GM19043 (cell line): ENCODE data around the gene LRP1B.
A peak's percentile ranks its signal among the peaks of the same experiment; 100 is the strongest.

Experiments used
- ATAC-seq: cut with Tn5 transposase; IDR thresholded peaks from one replicate; pipeline ENCODE4 v1.9.1; 2021; ENCODE audit warnings: low read depth; ENCODE audit not compliant: unreplicated experiment

The LRP1B gene

DNA sequence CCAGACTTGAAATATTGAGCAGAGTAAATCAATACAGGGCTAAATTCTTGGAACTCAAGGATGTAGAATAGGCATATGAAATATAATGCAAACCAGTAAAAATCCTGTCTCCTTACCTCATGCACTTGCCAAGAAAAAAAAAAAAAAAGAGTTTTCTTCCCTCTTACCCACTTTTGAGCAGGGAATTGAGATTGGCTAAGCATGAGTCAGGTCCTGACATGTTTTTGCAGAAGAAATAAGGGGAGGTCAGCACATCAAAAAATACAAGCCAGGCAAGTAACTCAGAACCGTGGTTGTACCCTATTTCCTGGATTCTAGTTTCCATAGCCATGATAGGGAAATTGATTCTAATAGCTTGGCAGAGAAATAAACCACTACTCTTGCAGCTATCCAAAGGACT is 1526.7 kb downstream of the LRP1B start:
- ATAC-seq = no peak

DNA sequence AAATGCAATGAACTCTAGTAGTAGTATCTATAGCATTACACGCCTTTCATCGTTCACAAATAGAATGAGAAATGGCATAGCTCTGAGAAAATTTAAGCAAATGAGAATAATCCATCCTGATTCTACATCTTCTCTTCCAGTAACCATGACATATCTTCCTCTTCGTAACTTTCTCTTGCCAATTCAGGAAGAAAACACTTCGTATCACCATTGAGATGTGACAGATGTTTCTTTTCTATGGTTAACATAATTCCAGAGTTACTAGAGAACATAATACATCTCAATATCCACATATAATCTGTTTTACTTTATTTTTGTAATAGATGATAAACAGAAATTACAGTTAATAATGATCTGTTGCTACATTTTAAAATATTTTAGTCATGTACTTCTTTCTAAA is 1527.4 kb downstream of the LRP1B start:
- no peak for ATAC-seq

DNA sequence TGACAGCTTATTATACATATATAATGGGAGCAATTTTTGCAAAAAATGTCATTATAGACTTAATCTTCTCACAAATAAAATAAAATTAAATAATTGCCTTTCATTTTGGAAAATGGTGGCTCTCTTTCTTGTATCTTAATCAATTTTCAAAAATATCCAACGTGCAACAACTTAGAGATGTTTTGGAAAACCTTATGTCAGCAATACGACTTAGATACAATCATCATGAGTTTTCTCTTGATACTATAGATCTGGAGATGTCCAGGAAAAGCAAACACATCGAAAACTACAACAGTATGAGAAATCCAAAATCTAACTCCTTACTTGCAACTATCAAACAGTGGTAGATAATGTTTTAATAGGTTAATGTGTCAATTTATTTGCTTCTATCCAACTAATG is 1529.0 kb downstream of the LRP1B start:
- ATAC-seq = no peak

DNA sequence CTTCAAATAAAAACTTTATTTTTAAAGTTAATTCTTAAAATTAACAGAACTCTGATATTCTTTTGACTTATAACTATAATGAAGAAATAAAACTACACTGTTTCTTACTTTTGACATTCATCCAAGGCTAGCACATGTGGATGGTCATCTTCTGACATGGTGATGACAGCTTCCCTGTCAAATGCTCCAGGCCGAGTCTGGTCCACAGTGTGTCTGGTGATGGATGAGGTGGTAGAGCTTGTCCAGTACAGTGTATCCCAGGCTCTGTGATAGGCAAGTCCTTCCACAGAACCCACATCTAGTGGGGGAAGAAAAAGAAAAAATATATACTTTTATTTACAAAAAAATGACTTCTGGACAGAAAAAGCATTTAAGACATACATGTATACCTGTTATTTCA is 1529.5 kb downstream of the LRP1B start:
- ATAC-seq = no peak

DNA sequence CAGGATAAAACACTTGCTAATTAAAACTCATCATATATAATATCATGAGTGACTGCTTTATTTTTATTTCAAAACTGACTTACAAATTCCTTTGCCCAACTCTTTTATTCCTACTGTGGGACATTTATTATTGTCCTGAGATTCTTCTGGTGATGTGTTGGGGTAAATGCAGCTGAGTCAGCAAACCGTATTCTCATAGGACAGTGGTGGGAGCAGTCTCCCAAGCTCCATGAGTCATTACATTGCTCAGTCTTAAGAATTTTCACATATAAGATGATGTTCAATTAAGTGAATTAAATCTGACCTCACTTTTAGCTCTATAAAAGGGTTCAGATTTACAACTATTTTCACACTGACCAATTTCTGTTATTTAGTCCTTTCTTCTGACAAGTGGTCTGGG is 1530.7 kb downstream of the LRP1B start:
- ATAC-seq = no peak

DNA sequence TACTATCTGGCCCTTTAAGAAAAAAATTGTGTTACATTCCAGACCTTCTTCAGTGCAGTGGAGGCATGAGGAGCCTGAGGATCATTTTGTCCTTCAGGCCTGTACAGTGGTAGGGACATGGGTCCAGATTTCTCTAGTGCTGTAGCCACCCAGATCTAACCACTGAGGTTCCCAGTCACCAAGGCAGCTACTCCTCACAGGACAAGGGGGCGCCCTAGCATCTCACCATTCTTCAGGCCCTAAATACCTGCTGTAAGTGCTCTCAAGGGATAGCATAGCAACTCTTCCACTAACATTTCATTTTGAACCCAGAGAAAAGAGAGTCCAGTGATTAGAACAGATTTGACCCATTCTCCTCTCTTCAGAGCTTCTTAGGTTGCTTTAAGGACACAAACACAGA is 1533.0 kb downstream of the LRP1B start:
- no peak for ATAC-seq

DNA sequence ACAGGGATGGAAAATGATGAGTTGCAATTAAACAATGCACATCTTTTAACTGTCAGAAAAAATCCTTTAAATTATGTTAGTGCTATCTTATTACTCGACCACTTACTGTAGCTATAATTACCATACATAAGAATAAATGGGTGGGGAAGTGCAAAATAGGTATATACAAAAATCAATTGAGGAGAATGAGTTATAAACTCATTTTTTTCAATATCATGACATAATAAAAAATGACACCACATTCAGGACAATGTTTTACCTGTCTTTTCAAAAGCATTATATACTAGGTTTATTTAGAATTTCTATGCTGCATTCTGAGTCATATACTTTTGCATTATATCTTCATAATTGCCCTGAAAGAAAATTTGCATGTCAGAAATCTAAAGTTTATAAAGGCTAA is 1533.6 kb downstream of the LRP1B start:
- ATAC-seq = no peak

DNA sequence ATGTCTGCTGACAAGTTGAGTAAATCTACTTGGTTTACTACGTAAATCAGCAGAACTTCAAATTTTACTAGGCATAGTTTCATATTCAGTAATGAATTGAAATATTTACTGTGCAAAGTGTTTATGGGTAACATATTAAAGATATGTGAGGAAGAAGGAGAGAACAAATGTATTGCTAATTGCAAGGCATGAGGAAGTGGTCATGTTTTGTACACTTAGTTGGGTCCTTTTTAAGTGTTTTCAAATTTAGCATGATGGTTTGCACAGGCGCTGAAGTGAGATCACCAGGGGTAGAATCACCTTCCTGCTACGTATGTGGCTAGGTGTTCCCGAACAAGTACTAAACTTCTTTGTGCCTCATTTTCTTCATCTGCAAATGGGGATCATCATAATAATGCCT is 1534.4 kb downstream of the LRP1B start:
- ATAC-seq = no peak

DNA sequence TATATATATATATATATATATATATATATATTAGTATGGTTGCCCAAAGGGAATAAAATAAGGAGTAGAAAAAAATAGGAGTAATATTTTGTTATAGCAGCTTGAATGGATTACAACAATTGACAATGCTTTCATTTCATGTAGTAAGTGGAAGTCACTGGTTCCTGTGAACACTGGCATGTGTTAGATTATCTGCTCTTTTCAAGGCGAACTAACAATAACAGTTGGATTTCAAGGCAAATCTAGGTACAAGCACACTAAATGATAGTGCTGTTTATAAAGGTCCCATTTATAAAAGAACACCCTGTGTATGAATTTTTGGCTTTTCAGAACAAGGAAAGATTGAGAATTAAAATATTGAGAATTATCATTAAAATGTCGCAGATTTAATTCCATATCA is 1535.7 kb downstream of the LRP1B start:
- ATAC-seq = no peak

DNA sequence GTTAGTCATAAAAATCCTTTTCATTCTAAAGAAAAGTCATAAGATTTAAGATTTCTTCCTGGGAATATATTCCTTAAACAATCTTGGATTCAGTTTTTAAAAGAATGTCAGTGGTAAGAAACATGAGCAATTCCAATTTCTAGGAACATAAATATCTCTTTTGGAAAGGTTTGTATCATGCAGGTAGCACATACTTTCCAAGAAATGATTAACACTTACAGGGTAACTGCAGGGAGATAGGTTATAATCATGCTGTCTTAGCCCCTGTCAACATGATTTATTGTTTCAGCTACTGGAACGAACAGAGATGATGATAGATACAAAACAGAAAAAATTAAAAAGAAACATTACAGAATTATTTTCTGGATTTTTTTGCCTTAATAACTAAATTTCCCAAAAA is 1537.7 kb downstream of the LRP1B start:
- ATAC-seq = no peak

DNA sequence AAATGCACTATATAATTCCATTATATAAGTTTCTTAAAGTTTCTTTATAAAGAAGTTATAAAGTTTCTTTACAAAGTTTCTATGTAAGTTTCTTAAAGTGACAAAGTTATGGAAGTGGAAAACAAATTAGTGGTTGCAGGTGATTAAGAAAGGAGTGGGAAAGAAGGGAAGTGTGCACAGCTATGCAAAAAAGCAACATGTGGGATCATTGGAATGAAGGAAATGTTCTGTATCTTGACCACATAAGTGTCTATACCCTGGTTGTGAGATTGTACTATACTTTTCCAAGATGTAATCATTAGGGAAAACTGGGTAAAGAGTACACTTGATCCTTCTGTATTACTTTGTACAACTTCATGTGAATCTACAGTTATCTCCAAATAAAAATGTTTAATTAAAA is 1541.1 kb downstream of the LRP1B start:
- ATAC-seq = no peak

DNA sequence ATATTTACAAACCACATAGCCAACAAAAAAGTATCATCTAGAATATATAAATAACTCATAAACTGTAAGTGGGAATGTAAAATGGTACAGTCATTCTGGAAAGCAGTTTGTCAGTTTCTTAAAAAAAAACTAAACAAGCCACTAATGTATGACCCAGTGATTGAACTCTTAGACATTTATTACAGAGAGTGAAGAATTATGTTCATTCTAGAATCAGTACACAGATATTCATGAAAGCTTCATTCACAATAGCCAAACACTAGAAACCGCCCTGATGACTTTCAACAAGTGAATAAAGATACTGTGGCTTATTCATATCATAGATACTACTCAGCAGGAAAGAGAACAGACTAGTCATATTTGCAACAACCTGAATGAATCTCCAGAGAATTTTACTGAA is 1541.5 kb downstream of the LRP1B start:
- ATAC-seq = no peak

DNA sequence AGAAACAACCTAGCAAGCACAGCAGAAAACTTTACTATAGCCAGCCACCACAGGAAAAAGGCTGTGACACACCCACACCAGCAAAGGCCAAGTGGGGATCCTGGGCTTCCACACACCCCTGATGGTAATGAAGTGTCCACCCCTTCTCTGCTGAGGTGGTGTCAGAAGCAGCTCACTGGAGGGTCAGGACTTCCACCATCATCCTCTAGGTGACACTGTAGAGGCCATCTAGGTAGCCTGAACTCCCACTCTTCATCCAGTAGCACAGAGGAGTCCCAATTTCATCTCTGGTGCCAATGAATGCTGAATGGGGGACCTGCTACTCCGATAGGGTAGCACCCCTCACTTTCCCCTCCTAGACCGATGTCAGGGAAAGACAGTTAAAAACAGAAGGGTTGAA is 1544.4 kb downstream of the LRP1B start:
- ATAC-seq = peak; percentile 94

DNA sequence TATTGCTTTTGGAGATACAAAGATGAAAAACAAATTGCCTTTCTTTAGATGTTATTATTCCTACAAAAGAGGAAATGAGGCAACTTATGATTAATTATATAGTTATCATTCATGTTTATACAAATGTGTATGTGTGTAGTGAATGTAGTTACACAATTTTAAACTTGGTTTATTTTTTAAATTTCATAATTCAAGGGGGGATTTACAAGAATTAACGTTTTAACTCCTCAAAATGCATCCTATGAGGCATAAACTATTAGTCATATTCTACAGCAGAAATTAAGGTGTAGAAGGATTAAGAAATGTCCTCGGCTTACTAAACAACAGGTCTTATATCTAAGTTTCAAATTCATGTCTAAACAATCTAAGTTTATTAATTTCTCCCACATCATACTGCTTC is 1545.8 kb downstream of the LRP1B start:
- no peak for ATAC-seq

DNA sequence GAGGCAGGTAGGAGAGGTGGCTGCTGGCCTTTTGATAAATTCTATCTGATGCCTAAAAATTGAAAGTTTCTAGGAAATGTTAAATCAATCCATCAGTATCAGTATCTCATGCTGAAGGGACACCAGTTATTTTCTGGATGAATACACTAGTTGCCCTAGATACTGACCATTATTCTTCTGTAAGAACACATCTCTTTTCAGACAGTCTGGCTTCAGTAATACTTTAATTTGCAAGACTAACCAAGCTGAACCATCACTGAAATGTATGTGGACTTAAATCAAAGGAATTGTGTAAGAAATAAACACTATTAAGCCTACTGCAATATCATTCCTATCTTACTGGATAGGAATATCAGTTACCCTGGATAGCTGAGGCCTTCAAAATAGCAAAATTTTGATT is 1546.3 kb downstream of the LRP1B start:
- no peak for ATAC-seq

DNA sequence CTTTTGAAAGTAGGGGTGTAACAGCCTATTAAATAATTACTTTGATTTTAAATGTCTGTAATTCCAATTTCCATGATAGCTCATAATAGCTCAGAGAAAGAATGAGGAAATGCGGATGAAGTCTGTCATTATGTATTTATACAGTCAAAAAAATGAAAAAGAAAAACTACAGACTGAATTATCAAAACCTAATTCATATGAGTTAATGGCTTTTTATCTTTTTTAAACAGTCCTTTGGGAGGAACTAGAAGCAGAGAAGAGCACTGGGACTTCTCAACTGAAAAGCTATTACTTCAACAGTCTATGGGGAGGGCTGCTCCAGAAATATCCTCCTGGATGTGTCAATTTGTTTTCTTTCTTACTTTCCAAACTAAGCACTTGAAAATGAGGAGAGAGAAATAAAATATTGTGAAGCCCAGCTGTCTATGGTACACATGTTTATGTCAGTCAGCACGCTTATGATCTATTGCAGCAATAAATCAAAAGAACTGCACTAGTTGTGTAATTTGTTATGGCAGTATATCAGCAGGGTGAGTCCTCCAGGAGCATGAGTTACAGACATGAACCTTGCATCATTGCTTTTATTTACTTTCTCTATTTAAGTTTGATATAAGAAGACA is 1550.2 kb downstream of the LRP1B start:
- no peak for ATAC-seq

DNA sequence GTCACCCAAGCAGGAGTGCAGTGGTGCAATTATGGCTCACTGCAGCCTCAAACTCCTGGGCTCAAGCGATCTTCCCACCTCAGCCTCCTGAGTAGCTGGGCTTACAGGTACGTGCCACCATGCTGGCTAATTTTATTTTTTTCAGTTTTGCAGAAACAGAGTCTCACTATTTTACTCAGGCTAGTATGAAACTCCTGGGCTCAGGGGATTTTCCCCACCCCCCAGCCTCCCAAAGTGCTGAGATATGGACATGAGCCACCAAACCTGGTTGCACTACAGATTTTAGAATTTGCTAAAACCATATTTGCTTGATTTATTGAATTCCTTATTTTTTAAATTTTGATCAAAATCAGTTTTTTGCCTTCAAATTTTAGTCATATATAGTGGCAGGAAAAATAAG is 1553.4 kb downstream of the LRP1B start:
- ATAC-seq = no peak

DNA sequence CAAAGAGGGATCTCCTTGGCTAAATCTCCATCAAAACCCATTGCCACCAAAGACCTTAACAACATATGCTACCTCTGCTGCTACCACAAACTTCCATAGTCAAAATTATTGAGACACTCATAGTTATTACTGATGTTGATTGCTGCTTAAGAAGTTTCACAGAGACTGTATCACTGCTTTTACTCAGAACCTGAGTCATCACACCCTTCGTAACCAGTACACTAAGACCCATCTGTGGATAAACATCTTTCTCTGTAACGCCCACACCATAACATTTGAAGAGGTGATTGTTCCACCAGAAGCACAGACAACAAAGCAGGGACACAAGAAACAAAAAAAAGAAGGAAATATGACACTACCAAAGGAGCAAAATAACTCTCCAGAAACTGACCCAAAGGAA is 1563.1 kb downstream of the LRP1B start:
- no peak for ATAC-seq

DNA sequence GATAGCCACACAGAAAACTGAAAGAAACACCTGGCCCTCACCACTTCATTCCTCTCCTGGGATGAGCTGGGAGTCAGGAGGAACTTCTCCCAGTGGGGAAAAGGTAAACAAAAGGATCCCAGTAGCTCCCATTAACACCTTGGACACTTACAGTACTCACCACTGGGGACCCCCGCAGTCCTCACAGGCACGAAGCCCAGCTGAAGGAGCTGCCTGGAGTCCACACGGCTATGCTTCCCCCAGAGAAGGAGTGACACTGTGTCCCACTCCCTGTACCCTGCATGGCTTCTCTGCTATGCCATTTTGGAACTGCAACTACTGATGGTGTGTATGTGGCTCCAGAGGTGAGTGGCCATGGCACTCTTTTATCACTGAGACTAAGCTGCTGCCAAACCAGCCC is 1565.1 kb downstream of the LRP1B start:
- no peak for ATAC-seq

DNA sequence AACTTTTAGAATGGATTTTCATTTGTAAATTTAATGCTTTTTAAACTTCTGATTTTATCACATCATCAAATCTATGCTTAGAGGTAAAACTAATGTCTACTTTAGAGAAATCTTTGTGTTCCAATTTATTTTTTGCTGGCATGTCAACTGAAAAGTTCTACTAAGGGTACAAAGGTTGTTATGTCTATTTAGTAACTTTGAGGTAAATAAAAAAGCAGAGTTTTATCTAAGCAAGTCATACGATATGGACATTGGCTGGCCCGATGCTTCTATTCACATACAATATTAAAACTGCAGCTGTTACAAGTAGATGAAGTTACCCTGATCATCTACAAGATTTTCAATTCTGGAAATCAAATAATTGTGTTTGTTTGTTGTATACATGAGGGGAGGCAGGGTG is 1575.1 kb downstream of the LRP1B start:
- ATAC-seq = no peak

DNA sequence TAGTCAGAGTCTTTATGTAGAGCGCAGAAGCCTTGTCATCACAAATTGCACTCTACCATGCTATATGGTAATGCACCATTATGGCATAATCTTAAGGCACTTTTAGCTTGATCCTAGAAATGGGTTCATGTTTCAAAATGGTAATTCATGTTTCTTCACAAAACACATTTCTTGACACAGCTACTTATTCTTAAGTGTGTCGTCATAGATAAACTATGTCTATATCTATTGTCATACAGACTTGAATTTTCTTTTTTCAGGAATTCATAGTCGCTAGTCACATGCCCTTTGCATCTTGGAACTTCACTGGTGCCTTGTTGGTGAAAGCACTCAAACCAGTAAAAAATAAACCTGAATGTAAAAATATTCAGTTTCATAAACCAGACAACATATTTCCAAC is 1578.2 kb downstream of the LRP1B start:
- ATAC-seq = no peak

DNA sequence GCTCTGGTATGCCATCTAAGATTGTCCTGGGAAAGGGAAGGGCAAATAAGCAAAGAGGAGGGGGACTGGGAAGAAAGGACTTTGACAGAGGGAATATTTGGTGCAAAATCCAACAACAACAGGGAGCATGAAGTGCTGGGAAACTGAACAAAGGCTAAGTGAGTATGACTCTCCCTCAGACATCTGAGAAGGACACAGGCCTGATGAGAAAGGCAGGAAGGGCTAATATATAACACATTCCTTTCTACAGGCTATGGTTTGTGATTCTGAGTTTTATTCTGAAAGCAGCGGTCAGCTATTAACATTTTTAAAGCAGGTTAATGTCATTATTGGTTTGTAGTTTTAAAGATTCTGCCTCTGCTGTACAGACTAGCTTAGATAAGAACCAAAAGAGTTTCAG is 1579.5 kb downstream of the LRP1B start:
- no peak for ATAC-seq

DNA sequence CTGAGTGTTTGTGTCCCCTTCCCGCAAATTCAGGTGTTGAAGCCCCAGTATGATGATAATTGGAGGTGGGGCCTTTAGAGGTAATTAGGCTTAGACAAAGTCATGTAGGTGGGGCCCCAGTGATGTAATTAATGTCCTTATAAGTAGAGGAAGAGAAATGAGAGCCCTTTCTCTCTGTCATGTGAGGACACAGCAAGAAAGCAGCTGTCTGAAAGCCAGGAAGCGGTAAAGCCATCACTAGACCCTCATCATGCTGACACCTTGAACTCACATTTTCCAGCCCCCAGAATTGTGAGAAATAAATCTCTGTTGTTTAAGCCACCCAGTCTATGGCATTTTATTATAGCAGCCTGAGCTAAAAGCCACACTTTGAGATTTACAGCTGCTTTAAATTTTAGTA is 1580.0 kb downstream of the LRP1B start:
- ATAC-seq = no peak
